ENCODE results near the gene SERPINA3. TPM values are rescaled to one million over a fixed set of nuclear protein-coding genes. Genes with fewer than 3 reads are reported as not detected.

SERPINA3 gene
- total RNA-seq, 2 donors from 2014 or later, result 352 to 505 TPM

DNA sequence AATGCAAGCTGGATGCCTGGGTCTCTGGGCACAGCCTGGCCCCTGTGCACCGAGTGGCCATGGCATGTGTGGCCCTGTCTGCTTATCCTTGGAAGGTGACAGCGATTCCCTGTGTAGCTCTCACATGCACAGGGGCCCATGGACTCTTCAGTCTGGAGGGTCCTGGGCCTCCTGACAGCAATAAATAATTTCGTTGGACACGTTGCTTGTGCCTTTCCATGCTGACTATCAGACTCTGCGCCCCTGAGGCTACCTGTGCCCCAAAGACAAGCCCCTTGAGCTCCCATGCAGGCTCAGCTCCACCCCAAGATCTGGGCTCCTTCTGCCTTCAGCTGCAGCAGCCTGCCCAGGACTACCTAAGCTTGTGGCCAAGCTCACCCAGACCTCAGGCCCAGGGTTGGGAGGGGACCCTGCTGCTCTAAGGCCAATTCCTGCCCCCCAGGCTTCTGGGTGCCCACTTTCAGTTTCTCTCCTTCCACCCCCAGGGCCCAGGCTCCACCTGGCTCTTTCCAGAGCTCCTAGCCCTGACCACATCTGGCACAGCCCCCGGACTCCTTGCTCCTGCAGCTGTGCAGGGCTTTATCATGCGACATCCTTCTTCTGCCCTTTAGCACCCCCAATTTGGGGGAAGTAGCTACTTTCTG is 11.8 kb downstream of the SERPINA3 start:
- Histone ChIP-seq H3K4me3 (no peak overlapping the region), H3K36me3 (no peaks in the 10 kb centered on the region), H3K4me1 (replicated peaks) (no peaks in the 10 kb centered on the region), H3K27me3 (replicated peaks; ENCODE audit: insufficient read depth) (no peaks in the 10 kb centered on the region), H3K27ac (no peak overlapping the region), H3K9me3 (no peaks in the 10 kb centered on the region)
- intact Hi-C loops (cut with DNase I), result no loop called here
- no peak for DNase-seq (ENCODE audit: low spot score)
- WGBS, result 89% methylated on average over 7 of the region's 7 CpGs
- TF ChIP-seq POLR2A (IDR thresholded peaks at IDR 0.05) (no peak), POLR2AphosphoS5 (IDR thresholded peaks at IDR 0.05) (no peak)
- TF ChIP-seq, protein P1, sequence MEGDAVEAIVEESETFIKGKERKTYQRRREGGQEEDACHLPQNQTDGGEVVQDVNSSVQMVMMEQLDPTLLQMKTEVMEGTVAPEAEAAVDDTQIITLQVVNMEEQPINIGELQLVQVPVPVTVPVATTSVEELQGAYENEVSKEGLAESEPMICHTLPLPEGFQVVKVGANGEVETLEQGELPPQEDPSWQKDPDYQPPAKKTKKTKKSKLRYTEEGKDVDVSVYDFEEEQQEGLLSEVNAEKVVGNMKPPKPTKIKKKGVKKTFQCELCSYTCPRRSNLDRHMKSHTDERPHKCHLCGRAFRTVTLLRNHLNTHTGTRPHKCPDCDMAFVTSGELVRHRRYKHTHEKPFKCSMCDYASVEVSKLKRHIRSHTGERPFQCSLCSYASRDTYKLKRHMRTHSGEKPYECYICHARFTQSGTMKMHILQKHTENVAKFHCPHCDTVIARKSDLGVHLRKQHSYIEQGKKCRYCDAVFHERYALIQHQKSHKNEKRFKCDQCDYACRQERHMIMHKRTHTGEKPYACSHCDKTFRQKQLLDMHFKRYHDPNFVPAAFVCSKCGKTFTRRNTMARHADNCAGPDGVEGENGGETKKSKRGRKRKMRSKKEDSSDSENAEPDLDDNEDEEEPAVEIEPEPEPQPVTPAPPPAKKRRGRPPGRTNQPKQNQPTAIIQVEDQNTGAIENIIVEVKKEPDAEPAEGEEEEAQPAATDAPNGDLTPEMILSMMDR (IDR thresholded peaks at IDR 0.05), result no peak

DNA sequence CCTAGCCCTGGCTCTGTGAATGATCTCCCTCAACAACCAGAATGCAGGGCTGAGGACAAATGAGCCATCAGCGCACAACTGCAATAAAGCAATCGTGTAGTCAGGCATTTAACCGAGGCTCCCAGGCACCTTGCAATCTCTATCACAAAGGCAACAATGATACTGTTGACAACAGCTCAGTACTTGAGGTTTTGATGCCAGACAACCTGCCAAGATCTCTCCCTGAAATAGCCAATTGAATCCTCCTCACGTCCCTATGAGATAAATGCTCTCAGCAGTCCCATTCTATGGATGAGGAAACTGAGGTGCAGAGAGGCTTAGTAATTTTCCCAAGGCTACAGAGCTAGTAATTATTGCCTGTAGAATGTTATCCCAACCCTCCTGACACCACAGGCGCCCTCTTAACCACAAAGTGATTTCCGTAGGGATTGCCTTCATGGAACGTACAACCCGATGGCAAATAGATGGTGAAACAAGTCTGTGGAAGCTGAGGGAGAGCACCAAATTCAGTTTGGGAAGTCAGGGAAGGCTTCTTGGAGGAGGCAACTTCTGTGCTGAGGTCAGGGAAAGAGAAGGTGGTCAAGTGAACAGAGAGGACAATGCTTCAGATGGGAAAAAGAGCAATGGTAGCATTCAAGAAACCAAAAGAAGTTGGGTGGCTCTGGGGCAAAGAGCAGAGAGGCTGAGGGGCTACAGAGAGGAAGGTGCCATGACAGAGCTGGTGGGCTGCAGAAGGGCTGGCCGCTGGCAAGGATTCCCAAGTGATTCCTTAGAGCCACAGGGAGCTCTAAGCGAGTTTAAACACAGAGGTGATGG is 12.6 kb downstream of the SERPINA3 start:
- Histone ChIP-seq H3K4me3 (no peak overlapping the region), H3K36me3 (no peaks in the 10 kb centered on the region), H3K9me3 (no peaks in the 10 kb centered on the region), H3K27me3 (replicated peaks; ENCODE audit: insufficient read depth) (no peaks in the 10 kb centered on the region), H3K27ac (no peak overlapping the region), H3K4me1 (replicated peaks) (no peaks in the 10 kb centered on the region)
- DNase-seq (ENCODE audit: low spot score), result no peak
- 79% methylated on average over 10 of the region's 10 CpGs for WGBS
- TF ChIP-seq, protein P1 (IDR thresholded peaks at IDR 0.05), result no peak
- TF ChIP-seq POLR2A (IDR thresholded peaks at IDR 0.05) (no peak), POLR2AphosphoS5 (IDR thresholded peaks at IDR 0.05) (no peak)
- intact Hi-C loops (cut with DNase I), result no loop called here

DNA sequence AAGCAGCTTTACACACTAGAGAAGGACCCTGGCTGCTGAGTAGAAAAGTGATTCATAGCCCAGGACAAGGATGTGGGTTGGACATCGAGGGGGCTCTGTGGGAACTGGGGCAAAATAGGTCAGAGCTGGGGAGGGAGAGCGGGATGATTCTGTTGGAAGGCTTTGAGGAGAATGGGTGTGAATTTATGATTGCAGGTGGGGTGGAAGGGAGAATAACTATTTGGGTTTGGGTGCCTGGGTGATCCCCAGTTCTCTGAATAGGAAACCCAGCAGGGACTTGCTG is 13.1 kb downstream of the SERPINA3 start:
- no peak overlapping the region for H3K27ac ChIP-seq
- 71% methylated on average over 2 of the region's 2 CpGs for WGBS
- no peak overlapping the region for H3K4me3 ChIP-seq
- intact Hi-C loops (cut with DNase I), result no loop called here
- no peaks in the 10 kb centered on the region for H3K4me1 ChIP-seq (replicated peaks)
- TF ChIP-seq POLR2AphosphoS5 (IDR thresholded peaks at IDR 0.05), result no peak
- TF ChIP-seq, protein P1 (IDR thresholded peaks at IDR 0.05), result no peak
- no peak for TF ChIP-seq POLR2A (IDR thresholded peaks at IDR 0.05)
- H3K9me3 ChIP-seq, result no peaks in the 10 kb centered on the region
- H3K27me3 ChIP-seq (replicated peaks; ENCODE audit: insufficient read depth), result no peaks in the 10 kb centered on the region
- no peak for DNase-seq (ENCODE audit: low spot score)
- no peaks in the 10 kb centered on the region for H3K36me3 ChIP-seq

DNA sequence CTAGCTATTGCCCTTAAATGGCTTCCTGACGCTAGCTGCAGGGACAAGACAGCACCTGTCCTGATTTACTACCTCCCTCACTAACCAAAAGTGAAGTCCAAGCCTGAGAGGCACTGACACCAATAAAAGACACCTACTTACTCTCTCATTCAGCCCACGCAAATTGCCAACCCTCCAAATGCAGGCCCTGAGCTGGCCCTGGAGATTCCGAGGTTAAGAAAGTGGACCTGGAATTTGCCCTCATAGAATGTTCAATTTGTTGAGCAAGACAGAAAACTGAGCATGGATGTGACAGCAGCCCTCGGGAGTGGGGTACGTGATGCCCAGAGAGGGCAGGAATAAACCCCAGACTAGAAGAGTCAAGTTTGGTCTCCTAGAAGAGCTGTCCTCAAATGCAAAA is 16.4 kb downstream of the SERPINA3 start:
- Histone ChIP-seq H3K4me3 (no peak overlapping the region), H3K27me3 (replicated peaks; ENCODE audit: insufficient read depth) (no peaks in the 10 kb centered on the region), H3K4me1 (replicated peaks) (no peaks in the 10 kb centered on the region), H3K27ac (no peak overlapping the region), H3K36me3 (no peaks in the 10 kb centered on the region), H3K9me3 (no peaks in the 10 kb centered on the region)
- DNase-seq (ENCODE audit: low spot score), result no peak
- intact Hi-C loops (cut with DNase I), result no loop called here
- 63% methylated on average over 5 of the region's 5 CpGs for WGBS
- TF ChIP-seq POLR2A (IDR thresholded peaks at IDR 0.05) (no peak), POLR2AphosphoS5 (IDR thresholded peaks at IDR 0.05) (no peak)
- TF ChIP-seq, protein P1 (IDR thresholded peaks at IDR 0.05), result no peak

DNA sequence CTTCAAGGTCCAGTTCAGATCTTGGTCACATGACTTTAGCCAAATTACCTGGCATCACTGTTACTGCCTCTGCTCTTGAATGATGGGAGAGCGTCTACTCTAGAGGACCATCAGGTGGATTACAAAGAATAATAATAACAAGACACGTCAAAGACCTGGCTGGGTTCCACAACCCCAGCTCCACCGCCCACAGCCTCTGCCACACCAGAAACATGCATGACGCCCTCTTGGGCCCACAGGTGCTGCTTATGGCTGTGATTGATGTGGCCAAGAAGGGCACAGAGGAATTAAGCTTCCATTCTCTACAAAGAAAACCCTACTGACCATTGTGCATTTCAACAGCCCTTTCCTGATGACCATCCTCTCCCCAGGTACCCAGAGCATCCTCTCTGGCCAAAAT is 18.2 kb downstream of the SERPINA3 start:
- no peaks in the 10 kb centered on the region for H3K27me3 ChIP-seq (replicated peaks; ENCODE audit: insufficient read depth)
- WGBS, result 81% methylated on average over 4 of the region's 4 CpGs
- H3K27ac ChIP-seq, result no peak overlapping the region
- TF ChIP-seq POLR2AphosphoS5 (IDR thresholded peaks at IDR 0.05), result no peak
- TF ChIP-seq POLR2A (IDR thresholded peaks at IDR 0.05), result no peak
- TF ChIP-seq, protein P1 (IDR thresholded peaks at IDR 0.05), result no peak
- DNase-seq (ENCODE audit: low spot score), result no peak
- intact Hi-C loops (cut with DNase I), result no loop called here
- H3K4me3 ChIP-seq, result no peak overlapping the region
- no peaks in the 10 kb centered on the region for H3K36me3 ChIP-seq
- H3K9me3 ChIP-seq, result no peaks in the 10 kb centered on the region
- no peaks in the 10 kb centered on the region for H3K4me1 ChIP-seq (replicated peaks)
